Measurements from ENCODE around the gene MMP28. TPM values are rescaled to one million over a fixed set of nuclear protein-coding genes. Genes with fewer than 3 reads are reported as not detected.
"Not testable (repeated sequence)": the region's sequence is repeated elsewhere in the genome, so short reads cannot be mapped to it uniquely, and the experiment has no call there.

MMP28 gene
- total RNA-seq, 1 experiment from 2014 or later = not detected

- Histone ChIP-seq H3K4me1 (ENCODE audit: low read length) (peaks cover 3% of the 10 kb centered on the region), H3K4me3 (ENCODE audit: low read length) (no peak overlapping the region), H4K20me1 (ENCODE audit: insufficient read depth, low read depth, low read length) (no peaks in the 10 kb centered on the region), H3K9me2 (replicated peaks; ENCODE audit: insufficient read depth, low read length) (no peaks in the 10 kb centered on the region), H3K27me3 (ENCODE audit: low read length) (no peaks in the 10 kb centered on the region), H3K79me2 (ENCODE audit: low read length) (no peaks in the 10 kb centered on the region), H3K36me3 (ENCODE audit: insufficient read depth, low read length) (no peaks in the 10 kb centered on the region), H3K27ac (ENCODE audit: low read length) (no peak overlapping the region), H3K9me3 (ENCODE audit: low read length) (no peaks in the 10 kb centered on the region), H3K4me2 (ENCODE audit: low read depth, low read length, poor library complexity, severe bottlenecking) (no peak overlapping the region), H3K9ac (ENCODE audit: low read length) (no peak overlapping the region), H2AFZ (ENCODE audit: low read length) (no peak overlapping the region)
- DNase-seq = no peak
Measured at GRCh38 chr17:35757243-35757642, 38.2 kb downstream of the MMP28 start.

DNA sequence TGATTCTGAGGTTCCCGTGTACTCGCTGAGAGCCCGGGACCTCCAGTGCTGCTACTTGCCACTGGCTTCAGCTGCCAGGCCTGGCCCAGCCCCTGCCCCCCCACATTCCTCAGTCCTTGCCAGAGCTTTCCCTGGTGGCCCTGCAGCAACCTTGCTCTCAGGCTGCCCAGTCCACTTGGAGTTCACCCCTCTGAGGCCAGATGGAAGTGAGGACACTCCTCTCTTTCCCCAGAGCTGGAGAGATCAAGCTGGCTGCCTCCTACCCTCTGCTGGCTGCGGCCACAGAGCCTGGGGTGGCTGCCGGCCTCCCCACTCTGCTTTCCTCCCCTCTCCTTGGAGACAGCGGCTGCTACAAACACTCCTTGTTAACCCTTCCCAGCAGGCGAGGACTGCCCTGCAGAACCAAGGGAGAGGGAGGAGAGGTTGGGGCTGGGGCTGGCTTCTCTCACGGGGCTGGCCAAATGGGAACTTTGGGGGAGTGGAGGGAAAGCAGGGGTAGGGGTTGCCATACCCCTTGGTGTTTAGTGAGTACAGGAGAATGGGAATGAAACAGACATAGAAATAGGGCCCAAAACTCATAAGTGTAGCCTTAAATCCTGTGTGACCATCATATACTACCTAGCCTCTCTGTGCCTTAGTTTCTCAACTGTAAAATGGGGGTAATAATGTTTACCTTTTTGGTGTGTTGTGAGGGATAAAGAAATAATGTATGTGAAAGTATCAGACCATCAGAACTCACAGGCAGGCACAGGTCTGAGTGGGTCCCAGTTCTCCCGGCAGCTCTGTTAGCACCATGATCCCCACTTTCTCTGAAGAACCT is 42.3 kb downstream of the MMP28 start, which contains the start of gene GAS2L2:
GAS2L2 (minus strand) TSS at position 295 of the 820 bp plus-strand sequence. CDS start 389 bp downstream, outside the sequence.
- no peaks in the 10 kb centered on the region for H4K20me1 ChIP-seq (ENCODE audit: insufficient read depth, low read depth, low read length)
- no peak for DNase-seq
- H3K27ac ChIP-seq (ENCODE audit: low read length) = no peak within 1 kb of the TSS
- H3K9me2 ChIP-seq (replicated peaks; ENCODE audit: insufficient read depth, low read length) = no peaks in the 10 kb centered on the region
- H3K4me3 ChIP-seq (ENCODE audit: low read length) = no peak within 1 kb of the TSS
- no peaks in the 10 kb centered on the region for H3K79me2 ChIP-seq (ENCODE audit: low read length)
- no peak within 1 kb of the TSS for H3K4me2 ChIP-seq (ENCODE audit: low read depth, low read length, poor library complexity, severe bottlenecking)
- H3K27me3 ChIP-seq (ENCODE audit: low read length) = no peaks in the 10 kb centered on the region
- H3K4me1 ChIP-seq (ENCODE audit: low read length) = peaks cover 3% of the 10 kb centered on the region
- H2AFZ ChIP-seq (ENCODE audit: low read length) = no peak within 1 kb of the TSS
- H3K9me3 ChIP-seq (ENCODE audit: low read length) = no peaks in the 10 kb centered on the region
- H3K36me3 ChIP-seq (ENCODE audit: insufficient read depth, low read length) = no peaks in the 10 kb centered on the region
- no peak within 1 kb of the TSS for H3K9ac ChIP-seq (ENCODE audit: low read length)

- Histone ChIP-seq H3K9me3 (ENCODE audit: low read length) (no peaks in the 10 kb centered on the region), H3K9ac (ENCODE audit: low read length) (no peak overlapping the region), H3K27me3 (ENCODE audit: low read length) (no peaks in the 10 kb centered on the region), H3K27ac (ENCODE audit: low read length) (no peak overlapping the region), H3K4me3 (ENCODE audit: low read length) (no peak overlapping the region), H3K4me2 (ENCODE audit: low read depth, low read length, poor library complexity, severe bottlenecking) (no peak overlapping the region), H2AFZ (ENCODE audit: low read length) (no peak overlapping the region), H3K36me3 (ENCODE audit: insufficient read depth, low read length) (no peaks in the 10 kb centered on the region), H3K79me2 (ENCODE audit: low read length) (no peaks in the 10 kb centered on the region), H3K9me2 (replicated peaks; ENCODE audit: insufficient read depth, low read length) (no peaks in the 10 kb centered on the region), H3K4me1 (ENCODE audit: low read length) (peaks cover 3% of the 10 kb centered on the region), H4K20me1 (ENCODE audit: insufficient read depth, low read depth, low read length) (no peaks in the 10 kb centered on the region)
- DNase-seq = no peak
Measured at GRCh38 chr17:35752471-35752870, 43.0 kb downstream of the MMP28 start.

DNA sequence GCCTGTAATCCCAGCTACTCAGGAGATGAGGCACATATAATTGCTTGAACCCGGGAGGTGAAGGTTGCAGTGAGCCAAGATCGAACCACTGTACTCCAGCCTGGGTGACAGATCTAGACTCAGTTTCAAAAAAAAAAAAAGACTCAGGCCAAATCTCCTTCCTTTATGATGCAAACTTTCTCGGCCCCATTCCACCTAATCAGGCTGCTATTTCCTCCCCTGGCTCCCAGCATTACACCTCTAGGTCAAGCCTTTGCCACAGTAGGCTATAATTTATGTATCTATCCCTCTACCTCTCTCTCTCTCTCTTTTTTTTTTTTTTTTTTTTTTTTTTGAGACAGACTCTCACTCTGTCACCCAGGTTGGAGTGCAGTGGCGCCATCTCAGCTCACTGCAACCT is 43.9 kb downstream of the MMP28 start:
- H3K4me3 ChIP-seq (ENCODE audit: low read length); H3K9me2 ChIP-seq (replicated peaks; ENCODE audit: insufficient read depth, low read length); H2AFZ ChIP-seq (ENCODE audit: low read length); H3K36me3 ChIP-seq (ENCODE audit: insufficient read depth, low read length); DNase-seq; H3K9me3 ChIP-seq (ENCODE audit: low read length); H3K9ac ChIP-seq (ENCODE audit: low read length); H3K79me2 ChIP-seq (ENCODE audit: low read length); H3K27me3 ChIP-seq (ENCODE audit: low read length); H3K4me1 ChIP-seq (ENCODE audit: low read length); H4K20me1 ChIP-seq (ENCODE audit: insufficient read depth, low read depth, low read length); H3K4me2 ChIP-seq (ENCODE audit: low read depth, low read length, poor library complexity, severe bottlenecking); H3K27ac ChIP-seq (ENCODE audit: low read length): not testable (repeated sequence)

DNA sequence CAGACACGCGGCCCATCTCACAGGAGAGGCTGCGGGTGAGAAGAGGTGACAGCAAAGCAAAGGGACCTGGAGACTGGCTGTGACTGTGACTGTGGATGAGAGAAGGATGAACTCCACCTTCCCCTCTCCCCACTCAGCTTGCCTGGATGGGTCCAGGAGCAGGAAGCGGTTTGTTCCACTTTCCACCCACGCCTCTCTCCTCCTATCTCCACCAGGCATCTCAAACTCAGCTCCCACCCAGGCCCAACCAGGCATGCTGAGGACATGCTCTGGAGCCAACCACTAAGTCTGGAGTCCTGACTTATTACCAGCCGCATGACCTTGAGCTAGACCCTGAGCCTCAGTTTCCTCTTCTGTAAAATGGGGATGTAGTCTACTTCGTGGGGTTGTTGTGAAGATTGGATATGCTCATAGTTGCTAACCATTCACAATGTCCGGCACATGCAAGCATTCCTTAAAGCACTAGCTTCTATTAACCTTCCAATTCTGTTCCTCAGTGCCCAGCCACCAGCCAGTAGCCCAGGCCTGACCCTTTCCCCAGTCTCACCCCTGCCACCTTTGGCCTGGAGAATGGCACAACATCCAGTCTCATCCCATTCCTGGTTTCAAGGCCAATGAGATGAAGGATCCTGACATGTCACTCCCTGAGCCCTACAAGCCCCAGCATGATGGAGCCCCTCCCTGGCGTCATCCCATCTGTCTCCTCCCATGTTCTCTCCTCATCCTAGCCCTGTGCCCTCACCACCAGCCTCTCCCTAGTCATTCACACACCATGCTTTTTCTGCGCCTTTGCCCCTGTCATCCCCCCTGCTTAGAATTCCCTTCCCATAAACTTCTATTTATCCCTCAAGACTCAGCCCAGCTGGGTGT is 44.7 kb downstream of the MMP28 start:
- Histone ChIP-seq H3K79me2 (ENCODE audit: low read length) (no peaks in the 10 kb centered on the region), H4K20me1 (ENCODE audit: insufficient read depth, low read depth, low read length) (no peaks in the 10 kb centered on the region), H3K9ac (ENCODE audit: low read length) (no peak overlapping the region), H3K9me2 (replicated peaks; ENCODE audit: insufficient read depth, low read length) (no peaks in the 10 kb centered on the region), H3K4me3 (ENCODE audit: low read length) (no peak overlapping the region), H3K9me3 (ENCODE audit: low read length) (no peaks in the 10 kb centered on the region), H3K4me2 (ENCODE audit: low read depth, low read length, poor library complexity, severe bottlenecking) (no peak overlapping the region), H2AFZ (ENCODE audit: low read length) (no peak overlapping the region), H3K27ac (ENCODE audit: low read length) (no peak overlapping the region), H3K4me1 (ENCODE audit: low read length) (no peaks in the 10 kb centered on the region), H3K27me3 (ENCODE audit: low read length) (no peaks in the 10 kb centered on the region), H3K36me3 (ENCODE audit: insufficient read depth, low read length) (no peaks in the 10 kb centered on the region)
- DNase-seq = no peak

GRCh38 chr17:35749560-35750412 is 45.7 kb downstream of the MMP28 start:
- no peaks in the 10 kb centered on the region for H3K9me2 ChIP-seq (replicated peaks; ENCODE audit: insufficient read depth, low read length)
- no peak overlapping the region for H3K4me2 ChIP-seq (ENCODE audit: low read depth, low read length, poor library complexity, severe bottlenecking)
- DNase-seq = no peak
- H4K20me1 ChIP-seq (ENCODE audit: insufficient read depth, low read depth, low read length) = no peaks in the 10 kb centered on the region
- no peaks in the 10 kb centered on the region for H3K27me3 ChIP-seq (ENCODE audit: low read length)
- no peak overlapping the region for H3K4me3 ChIP-seq (ENCODE audit: low read length)
- no peaks in the 10 kb centered on the region for H3K4me1 ChIP-seq (ENCODE audit: low read length)
- H3K27ac ChIP-seq (ENCODE audit: low read length) = no peak overlapping the region
- no peaks in the 10 kb centered on the region for H3K79me2 ChIP-seq (ENCODE audit: low read length)
- H3K9ac ChIP-seq (ENCODE audit: low read length) = no peak overlapping the region
- no peak overlapping the region for H2AFZ ChIP-seq (ENCODE audit: low read length)
- H3K9me3 ChIP-seq (ENCODE audit: low read length) = no peaks in the 10 kb centered on the region
- no peaks in the 10 kb centered on the region for H3K36me3 ChIP-seq (ENCODE audit: insufficient read depth, low read length)

DNA sequence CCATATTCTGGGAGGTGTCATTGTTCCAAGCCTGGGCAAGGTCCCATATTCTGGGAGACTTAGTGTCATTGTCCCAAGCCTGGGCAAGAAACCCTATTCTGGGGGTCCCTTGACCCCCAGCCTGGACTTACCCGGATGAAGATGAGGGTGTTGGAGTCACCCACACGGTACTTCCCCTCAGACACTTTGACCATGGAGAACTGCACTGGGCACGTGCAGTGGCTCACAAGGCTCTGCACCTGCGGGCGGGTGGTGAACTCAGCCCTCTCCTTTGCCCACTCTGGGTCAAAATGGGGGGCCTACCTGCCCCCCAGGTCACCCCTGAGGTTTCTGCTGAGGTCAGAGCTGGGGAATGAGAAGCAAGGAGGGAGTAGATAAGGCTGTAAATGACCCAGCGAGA is 46.5 kb downstream of the MMP28 start:
- H3K4me2 ChIP-seq (ENCODE audit: low read depth, low read length, poor library complexity, severe bottlenecking) = no peak overlapping the region
- no peaks in the 10 kb centered on the region for H3K79me2 ChIP-seq (ENCODE audit: low read length)
- no peaks in the 10 kb centered on the region for H3K36me3 ChIP-seq (ENCODE audit: insufficient read depth, low read length)
- no peak overlapping the region for H3K27ac ChIP-seq (ENCODE audit: low read length)
- DNase-seq = no peak
- H3K9ac ChIP-seq (ENCODE audit: low read length) = no peak overlapping the region
- no peaks in the 10 kb centered on the region for H3K27me3 ChIP-seq (ENCODE audit: low read length)
- no peak overlapping the region for H3K4me3 ChIP-seq (ENCODE audit: low read length)
- no peaks in the 10 kb centered on the region for H4K20me1 ChIP-seq (ENCODE audit: insufficient read depth, low read depth, low read length)
- no peaks in the 10 kb centered on the region for H3K4me1 ChIP-seq (ENCODE audit: low read length)
- H3K9me3 ChIP-seq (ENCODE audit: low read length) = no peaks in the 10 kb centered on the region
- no peaks in the 10 kb centered on the region for H3K9me2 ChIP-seq (replicated peaks; ENCODE audit: insufficient read depth, low read length)
- no peak overlapping the region for H2AFZ ChIP-seq (ENCODE audit: low read length)

Measured in Karpas-422 (cell line).